ENCODE data around the gene FCGR2B.

FCGR2B gene

DNA sequence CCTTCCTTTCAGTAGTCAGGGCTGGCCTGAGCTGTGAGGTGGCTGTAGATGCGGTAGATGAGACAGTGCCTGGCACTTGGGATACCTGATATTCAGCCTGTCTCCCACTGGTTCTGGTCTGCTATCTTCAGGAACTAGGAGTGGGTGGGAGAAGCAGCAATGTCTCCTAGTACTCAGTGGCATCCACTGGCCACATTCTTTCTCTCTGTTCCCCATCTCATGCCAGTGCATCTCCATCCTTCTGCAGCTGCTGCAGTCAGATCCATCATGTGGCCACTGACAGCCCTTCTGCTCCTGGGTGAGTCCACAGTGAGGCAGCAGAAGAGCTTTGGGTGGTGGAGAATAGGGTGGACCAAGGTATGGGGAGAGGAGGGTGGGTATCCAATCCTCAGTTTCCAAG is 59.5 kb downstream of the FCGR2B start:
- in situ Hi-C loops (cut with MboI; ENCODE audit: low pct_unique_long_range_greater_than_20kb, low sequenced_read_pairs, unreplicated experiment): loop anchor here (25.0 kb wide), 1 partner anchor 535 kb away; the partner anchor contains the start of genes ADAMTS4 and B4GALT3
- TF ChIP-seq, protein P1, sequence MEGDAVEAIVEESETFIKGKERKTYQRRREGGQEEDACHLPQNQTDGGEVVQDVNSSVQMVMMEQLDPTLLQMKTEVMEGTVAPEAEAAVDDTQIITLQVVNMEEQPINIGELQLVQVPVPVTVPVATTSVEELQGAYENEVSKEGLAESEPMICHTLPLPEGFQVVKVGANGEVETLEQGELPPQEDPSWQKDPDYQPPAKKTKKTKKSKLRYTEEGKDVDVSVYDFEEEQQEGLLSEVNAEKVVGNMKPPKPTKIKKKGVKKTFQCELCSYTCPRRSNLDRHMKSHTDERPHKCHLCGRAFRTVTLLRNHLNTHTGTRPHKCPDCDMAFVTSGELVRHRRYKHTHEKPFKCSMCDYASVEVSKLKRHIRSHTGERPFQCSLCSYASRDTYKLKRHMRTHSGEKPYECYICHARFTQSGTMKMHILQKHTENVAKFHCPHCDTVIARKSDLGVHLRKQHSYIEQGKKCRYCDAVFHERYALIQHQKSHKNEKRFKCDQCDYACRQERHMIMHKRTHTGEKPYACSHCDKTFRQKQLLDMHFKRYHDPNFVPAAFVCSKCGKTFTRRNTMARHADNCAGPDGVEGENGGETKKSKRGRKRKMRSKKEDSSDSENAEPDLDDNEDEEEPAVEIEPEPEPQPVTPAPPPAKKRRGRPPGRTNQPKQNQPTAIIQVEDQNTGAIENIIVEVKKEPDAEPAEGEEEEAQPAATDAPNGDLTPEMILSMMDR (IDR thresholded peaks at IDR 0.05; ENCODE audit: extremely low read depth, insufficient read depth, missing control alignments): no peak
- DNase-seq (ENCODE audit: low spot score): no peak

DNA sequence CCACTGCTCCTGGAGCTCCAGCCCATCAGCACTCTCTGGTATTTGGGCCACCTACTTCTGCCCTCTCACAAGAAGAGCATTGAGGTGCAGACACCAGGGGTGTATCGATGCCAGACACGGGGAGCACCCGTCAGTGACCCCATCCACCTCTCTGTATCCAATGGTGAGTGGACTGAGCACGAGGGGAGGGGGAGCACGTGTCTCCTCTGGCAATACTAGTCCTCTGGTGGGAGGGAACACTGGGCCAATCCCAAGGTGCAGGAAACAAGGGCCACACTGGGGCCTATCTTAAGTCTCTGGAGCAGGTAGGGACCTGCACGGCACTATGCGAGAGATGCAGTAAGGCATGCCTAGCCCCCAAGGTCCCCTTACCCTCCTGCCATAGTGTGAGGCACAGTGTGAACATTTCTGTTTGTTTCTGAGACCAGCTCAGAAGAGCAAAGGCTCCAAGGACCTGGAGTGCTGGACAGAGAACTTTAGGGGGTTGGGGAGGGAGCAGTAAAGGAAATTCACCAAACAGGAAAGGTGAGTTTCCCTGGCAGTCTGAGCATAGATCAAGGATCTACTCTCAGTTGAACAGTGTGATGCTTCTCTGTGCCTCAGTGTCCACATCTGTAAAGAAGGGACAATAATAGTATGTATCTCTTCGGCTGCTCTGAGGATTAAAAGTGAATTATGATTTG is 60.7 kb downstream of the FCGR2B start:
- no peak for DNase-seq (ENCODE audit: low spot score)
- in situ Hi-C loops (cut with MboI; ENCODE audit: low pct_unique_long_range_greater_than_20kb, low sequenced_read_pairs, unreplicated experiment): loop anchor here (25.0 kb wide), 1 partner anchor 536 kb away; the partner anchor contains the start of genes ADAMTS4 and B4GALT3
- TF ChIP-seq, protein P1 (IDR thresholded peaks at IDR 0.05; ENCODE audit: extremely low read depth, insufficient read depth, missing control alignments): no peak

DNA sequence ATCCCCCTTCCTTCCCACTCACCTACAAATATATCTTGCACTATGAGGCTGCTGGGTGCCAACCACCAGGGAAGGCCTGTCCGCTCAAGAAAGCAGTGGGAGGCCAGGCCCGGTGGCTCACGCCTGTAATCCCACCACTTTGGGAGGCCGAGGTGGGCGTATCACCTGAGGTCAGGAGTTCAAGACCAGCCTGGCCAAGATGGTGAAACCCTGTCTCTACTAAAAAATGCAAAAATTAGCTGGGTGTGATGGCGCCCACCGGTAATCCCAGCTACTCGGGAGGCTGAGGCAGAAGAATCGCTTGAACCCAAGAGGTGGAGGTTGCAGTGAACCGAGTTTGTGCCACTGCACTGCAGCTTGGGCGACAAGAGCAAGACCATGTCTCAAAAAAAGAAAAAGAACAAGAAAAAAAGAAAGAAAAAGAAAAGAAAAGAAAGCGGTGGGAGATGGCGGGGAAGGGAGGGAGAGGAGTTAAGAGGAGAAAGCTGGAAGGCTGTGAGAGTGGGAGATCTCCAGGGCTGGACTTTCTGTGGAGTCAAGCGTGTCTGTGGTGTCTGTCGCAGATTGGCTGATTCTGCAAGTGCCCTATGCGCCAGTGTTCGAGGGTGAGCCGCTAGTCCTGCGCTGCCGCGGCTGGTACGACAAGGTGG is 62.4 kb downstream of the FCGR2B start:
- peak; percentile 22 for DNase-seq (ENCODE audit: low spot score)
- in situ Hi-C loops (cut with MboI; ENCODE audit: low pct_unique_long_range_greater_than_20kb, low sequenced_read_pairs, unreplicated experiment): loop anchor here (25.0 kb wide), 1 partner anchor 88 kb away; the partner anchor contains the start of gene FCGR3B

DNA sequence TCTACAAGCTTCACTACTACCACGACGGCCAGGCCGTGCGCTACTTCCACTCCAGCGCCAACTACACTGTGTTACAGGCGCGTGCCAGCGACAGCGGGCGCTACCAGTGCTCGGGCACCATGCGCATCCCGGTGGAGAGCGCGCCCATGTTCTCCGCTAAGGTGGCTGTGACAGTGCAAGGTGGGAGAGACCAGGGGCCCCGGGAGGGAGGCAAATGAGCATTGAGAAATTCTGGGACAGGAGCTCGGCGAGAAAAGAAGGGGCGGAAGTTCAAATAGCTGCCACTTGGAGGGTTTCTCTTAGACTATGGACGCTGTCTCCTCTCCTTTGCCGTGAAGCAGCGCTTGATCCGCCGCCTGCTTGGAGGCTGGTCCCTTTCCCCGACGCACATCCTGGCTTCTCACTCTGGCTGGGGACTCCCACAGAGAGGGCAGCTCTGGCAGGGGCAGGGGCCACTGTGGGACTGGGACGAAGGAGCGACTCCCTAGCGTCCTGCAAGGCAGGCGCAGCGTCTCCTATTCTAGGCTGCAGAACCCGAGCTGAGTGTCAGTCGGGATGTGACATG is 63.0 kb downstream of the FCGR2B start:
- TF ChIP-seq, protein P1 (IDR thresholded peaks at IDR 0.05; ENCODE audit: extremely low read depth, insufficient read depth, missing control alignments): no peak
- DNase-seq (ENCODE audit: low spot score): peak; percentile 38
- in situ Hi-C loops (cut with MboI; ENCODE audit: low pct_unique_long_range_greater_than_20kb, low sequenced_read_pairs, unreplicated experiment): loop anchor here (25.0 kb wide), 1 partner anchor 89 kb away; the partner anchor contains the start of gene FCGR3B

DNA sequence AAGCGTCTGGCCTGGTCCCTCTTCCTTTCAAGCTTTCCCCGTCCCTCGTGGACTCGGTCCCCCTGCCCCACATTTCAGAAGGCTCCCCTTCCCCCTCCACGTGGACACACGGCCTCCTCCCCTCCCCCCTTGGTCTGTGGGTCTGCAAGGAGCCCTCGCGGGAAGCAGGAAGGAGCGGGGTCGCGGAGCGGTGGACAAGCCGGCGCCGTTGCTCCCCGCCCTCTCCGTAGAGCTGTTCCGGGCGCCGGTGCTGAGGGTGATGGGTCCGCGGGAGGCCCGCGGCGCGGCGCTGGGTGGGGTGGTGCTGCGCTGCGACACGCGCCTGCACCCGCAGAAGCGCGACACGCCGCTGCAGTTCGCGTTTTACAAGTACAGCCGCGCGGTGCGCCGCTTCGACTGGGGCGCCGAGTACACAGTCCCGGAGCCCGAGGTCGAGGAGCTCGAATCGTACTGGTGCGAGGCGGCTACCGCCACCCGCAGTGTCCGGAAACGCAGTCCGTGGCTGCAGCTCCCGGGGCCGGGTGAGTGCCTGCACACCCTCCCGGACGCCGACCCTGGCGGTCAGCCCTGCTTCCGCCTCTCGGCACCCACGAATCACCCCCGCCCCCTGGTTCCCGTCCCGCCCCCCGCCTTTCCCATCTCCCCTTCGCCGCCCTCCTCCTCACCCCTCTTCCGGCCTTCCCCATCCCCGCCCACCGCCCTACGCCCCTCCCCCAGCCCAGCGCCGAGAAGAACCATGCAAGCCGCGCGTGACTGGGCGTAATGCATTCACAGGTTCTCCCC is 63.7 kb downstream of the FCGR2B start:
- TF ChIP-seq, protein P1 (IDR thresholded peaks at IDR 0.05; ENCODE audit: extremely low read depth, insufficient read depth, missing control alignments): no peak
- DNase-seq (ENCODE audit: low spot score): peak; percentile 87
- in situ Hi-C loops (cut with MboI; ENCODE audit: low pct_unique_long_range_greater_than_20kb, low sequenced_read_pairs, unreplicated experiment): loop anchor here (25.0 kb wide), 1 partner anchor 89 kb away; the partner anchor contains the start of gene FCGR3B

DNA sequence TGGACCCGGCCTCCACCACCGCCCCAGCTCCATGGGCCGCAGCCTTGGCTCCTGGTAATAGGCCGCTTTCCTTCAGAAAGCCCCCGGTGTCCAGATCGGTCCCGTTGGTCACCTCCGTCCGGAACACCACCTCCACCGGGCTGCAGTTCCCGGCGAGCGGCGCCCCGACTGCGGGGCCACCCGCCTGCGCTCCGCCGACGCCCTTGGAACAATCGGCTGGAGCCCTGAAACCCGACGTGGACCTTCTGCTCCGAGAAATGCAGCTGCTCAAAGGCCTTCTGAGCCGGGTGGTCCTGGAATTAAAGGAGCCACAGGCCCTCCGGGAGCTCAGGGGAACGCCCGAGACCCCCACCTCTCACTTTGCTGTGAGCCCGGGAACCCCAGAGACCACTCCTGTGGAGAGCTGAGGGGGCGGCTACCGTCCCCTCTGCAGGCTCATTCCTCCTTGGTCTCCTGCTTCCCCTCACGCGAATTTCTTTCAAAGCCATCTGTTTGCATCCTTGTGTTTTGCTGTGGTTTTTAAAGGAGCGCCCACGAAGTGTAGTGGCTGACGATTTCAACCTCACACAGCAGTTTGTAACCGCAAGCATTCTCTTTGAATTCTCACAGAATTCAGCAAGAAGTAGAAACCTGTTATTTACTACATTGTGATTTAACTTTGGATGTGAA is 64.4 kb downstream of the FCGR2B start:
- in situ Hi-C loops (cut with MboI; ENCODE audit: low pct_unique_long_range_greater_than_20kb, low sequenced_read_pairs, unreplicated experiment): loop anchor here (25.0 kb wide), 1 partner anchor 90 kb away; the partner anchor contains the start of gene FCGR3B
- TF ChIP-seq, protein P1 (IDR thresholded peaks at IDR 0.05; ENCODE audit: extremely low read depth, insufficient read depth, missing control alignments): no peak
- peak; percentile 26 for DNase-seq (ENCODE audit: low spot score)

Data from GM13977 (cell line).